Retinal pigment epithelial cell (primary cell): ENCODE results near the gene CNTRL.
"Not testable (repeated sequence)": the region's sequence is repeated elsewhere in the genome, so short reads cannot be mapped to it uniquely, and the experiment has no call there.

ENCODE experiments used
- DNase-seq: peaks from one replicate; pipeline ENCODE4 v3.0.0-alpha.2; 2010; ENCODE audit warnings: low read depth
- H3K4me3 ChIP-seq: 2 replicates; pipeline ENCODE4 v1.5.1; 2011; ENCODE audit warnings: mild to moderate bottlenecking, low read length, control low read depth, moderate library complexity
- CTCF ChIP-seq: conservative IDR thresholded peaks from 2 replicates; pipeline ENCODE4 v1.5.1; 2011; ENCODE audit warnings: low read depth, low read length, control low read depth, inconsistent platforms

The CNTRL gene

GRCh38 chr9:121118266-121118665 lies 43.5 kb downstream of the CNTRL start:
- DNase-seq = no peak
- no peak overlapping the region for H3K4me3 ChIP-seq
- no peak for TF ChIP-seq CTCF

- no peak for TF ChIP-seq CTCF
- DNase-seq = no peak
- no peak overlapping the region for H3K4me3 ChIP-seq
These were observed 45.6 kb downstream of the CNTRL start for GRCh38 chr9:121120386-121120785.

GRCh38 chr9:121121582-121122087 lies 46.9 kb downstream of the CNTRL start:
- DNase-seq = peak; percentile 85
- TF ChIP-seq CTCF = peak; percentile 33
- peak overlapping the region; percentile 48 for H3K4me3 ChIP-seq

GRCh38 chr9:121122246-121123032 lies 47.7 kb downstream of the CNTRL start:
- DNase-seq = no peak
- peak overlapping the region; percentile 48 for H3K4me3 ChIP-seq
- no peak for TF ChIP-seq CTCF

- no peak overlapping the region for H3K4me3 ChIP-seq
- TF ChIP-seq CTCF = no peak
- DNase-seq = no peak
These were observed 49.2 kb downstream of the CNTRL start for GRCh38 chr9:121123816-121124535.

GRCh38 chr9:121125590-121125989 lies 50.8 kb downstream of the CNTRL start:
- H3K4me3 ChIP-seq = no peak overlapping the region
- no peak for TF ChIP-seq CTCF
- DNase-seq = no peak

- H3K4me3 ChIP-seq, DNase-seq: not testable (repeated sequence)
These were observed 54.6 kb downstream of the CNTRL start for GRCh38 chr9:121129384-121129783.
